NCI-H2227 (cell line): ENCODE data around the gene XRN1.
"Not testable (repeated sequence)": the region's sequence is repeated elsewhere in the genome, so short reads cannot be mapped to it uniquely, and the experiment has no call there.

Source experiments
- DNase-seq: peaks from one replicate; lab custom pipeline; 2025; ENCODE audit not compliant: unreplicated experiment; lab: John Stamatoyannopoulos, UW

Gene XRN1

GRCh38 chr3:142337994-142338393, 109.8 kb downstream of the XRN1 start:
- no peak for DNase-seq

- no peak for DNase-seq
These were observed 115.4 kb downstream of the XRN1 start for GRCh38 chr3:142332390-142332789.

- DNase-seq, result not testable (repeated sequence)
These were observed 123.4 kb downstream of the XRN1 start for GRCh38 chr3:142324275-142324953.

GRCh38 chr3:142319912-142320311, 127.9 kb downstream of the XRN1 start:
- DNase-seq, result no peak

- DNase-seq, result no peak
These were observed 128.7 kb downstream of the XRN1 start for GRCh38 chr3:142319094-142319493.

GRCh38 chr3:142318331-142318730, 129.5 kb downstream of the XRN1 start:
- DNase-seq, result no peak

GRCh38 chr3:142315978-142316388, 131.9 kb downstream of the XRN1 start:
- DNase-seq, result not testable (repeated sequence)

GRCh38 chr3:142315083-142315482, 132.8 kb downstream of the XRN1 start:
- no peak for DNase-seq

- DNase-seq, result no peak
These were observed 137.4 kb downstream of the XRN1 start for GRCh38 chr3:142310439-142310838.

GRCh38 chr3:142302847-142303246, 145.0 kb downstream of the XRN1 start:
- not testable (repeated sequence) for DNase-seq

GRCh38 chr3:142298626-142299025, 149.2 kb downstream of the XRN1 start:
- no peak for DNase-seq

GRCh38 chr3:142296507-142296906, 151.3 kb downstream of the XRN1 start:
- DNase-seq, result no peak

GRCh38 chr3:142287866-142288638, 159.8 kb downstream of the XRN1 start:
- DNase-seq, result no peak

GRCh38 chr3:142285083-142285517, 162.7 kb downstream of the XRN1 start:
- peak; percentile 24 for DNase-seq

GRCh38 chr3:142282503-142282902, 165.3 kb downstream of the XRN1 start:
- DNase-seq, result no peak

GRCh38 chr3:142281474-142281873, 166.4 kb downstream of the XRN1 start:
- no peak for DNase-seq

- DNase-seq, result peak; percentile 59
These were observed 167.8 kb downstream of the XRN1 start for GRCh38 chr3:142279965-142280590.

- no peak for DNase-seq
These were observed 169.4 kb downstream of the XRN1 start for GRCh38 chr3:142278451-142278850.

- DNase-seq, result no peak
These were observed 171.1 kb downstream of the XRN1 start for GRCh38 chr3:142276781-142277180.

GRCh38 chr3:142275856-142276255, 172.0 kb downstream of the XRN1 start:
- no peak for DNase-seq

- DNase-seq, result no peak
These were observed 172.9 kb downstream of the XRN1 start for GRCh38 chr3:142274908-142275307.

- no peak for DNase-seq
These were observed 174.3 kb downstream of the XRN1 start for GRCh38 chr3:142273501-142273900.
